HFF-Myc (cell line): ENCODE measurements around the gene TMEM237.

Source experiments
- DNase-seq: peaks from one replicate; pipeline ENCODE4 v3.0.0-alpha.2; 2011; ENCODE audit warnings: low read depth; ENCODE audit errors: extremely low read depth
- H3K4me3 ChIP-seq: replicated peaks from 2 replicates; pipeline ENCODE4 v1.5.1; 2011; ENCODE audit warnings: low read depth, mild to moderate bottlenecking, control low read depth, low read length
- TF ChIP-seq, protein P1 (sequence below): IDR thresholded peaks from 2 replicates; pipeline ENCODE4 v1.5.1; 2012; ENCODE audit warnings: mild to moderate bottlenecking, low read depth, low read length, control low read depth; ENCODE audit errors: missing control alignments

The TMEM237 gene

GRCh38 chr2:201643216-201643890 lies at the start of gene TMEM237:
Gene TMEM237, minus strand, starts transcription at chr2:201643503. Its CDS starts 103 bp downstream, at chr2:201643400.
- no peak for DNase-seq
- TF ChIP-seq, protein P1, sequence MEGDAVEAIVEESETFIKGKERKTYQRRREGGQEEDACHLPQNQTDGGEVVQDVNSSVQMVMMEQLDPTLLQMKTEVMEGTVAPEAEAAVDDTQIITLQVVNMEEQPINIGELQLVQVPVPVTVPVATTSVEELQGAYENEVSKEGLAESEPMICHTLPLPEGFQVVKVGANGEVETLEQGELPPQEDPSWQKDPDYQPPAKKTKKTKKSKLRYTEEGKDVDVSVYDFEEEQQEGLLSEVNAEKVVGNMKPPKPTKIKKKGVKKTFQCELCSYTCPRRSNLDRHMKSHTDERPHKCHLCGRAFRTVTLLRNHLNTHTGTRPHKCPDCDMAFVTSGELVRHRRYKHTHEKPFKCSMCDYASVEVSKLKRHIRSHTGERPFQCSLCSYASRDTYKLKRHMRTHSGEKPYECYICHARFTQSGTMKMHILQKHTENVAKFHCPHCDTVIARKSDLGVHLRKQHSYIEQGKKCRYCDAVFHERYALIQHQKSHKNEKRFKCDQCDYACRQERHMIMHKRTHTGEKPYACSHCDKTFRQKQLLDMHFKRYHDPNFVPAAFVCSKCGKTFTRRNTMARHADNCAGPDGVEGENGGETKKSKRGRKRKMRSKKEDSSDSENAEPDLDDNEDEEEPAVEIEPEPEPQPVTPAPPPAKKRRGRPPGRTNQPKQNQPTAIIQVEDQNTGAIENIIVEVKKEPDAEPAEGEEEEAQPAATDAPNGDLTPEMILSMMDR = no peak
- peak within 1 kb of the TSS; percentile 79 for H3K4me3 ChIP-seq

DNA sequence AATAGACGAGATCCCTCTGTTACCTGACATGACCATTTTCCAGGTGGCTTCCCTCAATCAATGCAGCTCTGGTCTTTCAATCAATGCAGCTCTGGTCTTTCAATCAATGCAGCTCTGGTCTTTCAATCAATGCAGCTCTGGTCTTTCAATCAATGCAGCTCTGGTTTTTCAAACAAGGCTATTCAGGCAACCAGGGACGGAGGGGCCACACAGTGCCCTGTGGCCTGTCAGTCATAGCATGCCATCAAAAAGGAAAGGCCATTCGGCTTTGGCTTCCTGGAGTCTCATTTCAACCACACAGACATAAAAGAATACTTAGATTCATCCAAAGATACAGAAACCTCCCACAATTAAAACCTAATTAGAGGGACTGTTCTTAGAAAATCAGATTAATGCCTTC lies 41.9 kb upstream of the TMEM237 start:
- H3K4me3 ChIP-seq = no peak overlapping the region
- TF ChIP-seq, protein P1 = no peak
- DNase-seq = no peak

GRCh38 chr2:201680743-201681142 lies 37.4 kb upstream of the TMEM237 start:
- no peak for DNase-seq

DNA sequence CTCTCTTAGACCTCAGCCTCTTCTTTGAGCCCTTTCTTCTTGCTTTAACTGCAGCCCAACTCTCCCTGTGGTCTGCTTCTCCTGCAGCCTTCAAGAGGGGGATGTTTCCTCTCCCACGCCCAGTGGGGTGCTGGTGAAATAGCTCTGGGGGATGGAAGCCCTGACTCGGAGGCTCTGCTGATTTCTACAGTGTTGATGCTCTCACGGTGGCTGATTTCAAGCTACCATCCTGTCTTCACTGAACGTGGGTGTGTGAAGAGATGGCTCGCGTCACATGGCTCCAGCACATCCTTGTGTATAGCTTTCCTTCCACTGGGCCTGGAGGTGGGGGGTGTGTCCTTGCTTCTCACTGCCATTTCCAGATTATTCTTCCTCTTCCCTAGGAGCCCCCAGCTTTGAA lies 35.1 kb upstream of the TMEM237 start:
- TF ChIP-seq, protein P1 = no peak
- DNase-seq = no peak
- no peak overlapping the region for H3K4me3 ChIP-seq

More at GRCh38 chr2:201680743-201681142, 37.4 kb upstream of the TMEM237 start:
- TF ChIP-seq, protein P1 = peak; percentile 60
- no peak overlapping the region for H3K4me3 ChIP-seq

GRCh38 chr2:201675454-201675853 lies 32.2 kb upstream of the TMEM237 start:
- H3K4me3 ChIP-seq = no peak overlapping the region
- no peak for DNase-seq
- TF ChIP-seq, protein P1 = no peak

DNA sequence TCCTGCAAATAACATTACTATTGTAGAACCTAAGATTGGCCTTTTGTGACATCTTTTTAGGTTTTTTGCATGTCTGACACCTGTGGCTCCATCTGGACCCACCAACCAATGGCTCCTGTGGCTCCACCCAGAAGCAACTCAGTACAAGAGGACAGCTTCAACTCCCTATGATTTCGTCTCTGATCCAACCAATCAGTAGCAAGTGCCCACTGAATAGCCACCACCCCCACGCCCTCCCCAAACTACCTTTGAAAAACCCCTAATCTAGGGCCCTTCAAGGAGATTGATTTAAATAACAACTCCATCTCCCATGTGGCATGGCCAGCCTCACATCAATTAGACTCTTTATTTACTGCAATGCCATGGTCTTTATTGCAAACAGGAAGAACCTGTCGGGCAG lies 31.5 kb upstream of the TMEM237 start:
- TF ChIP-seq, protein P1 = no peak
- DNase-seq = no peak
- H3K4me3 ChIP-seq = no peak overlapping the region

GRCh38 chr2:201674298-201674697 lies 31.0 kb upstream of the TMEM237 start:
- TF ChIP-seq, protein P1 = no peak
- no peak for DNase-seq
- no peak overlapping the region for H3K4me3 ChIP-seq
